ENCODE measurements around the gene UBTD2. TPM values are rescaled to one million over a fixed set of nuclear protein-coding genes. Genes with fewer than 3 reads are reported as not detected.

Gene UBTD2
- total RNA-seq, 1 donor from 2014 or later: 18.8 TPM

- Histone ChIP-seq H3K4me3 (peak overlapping the region; percentile 95), H3K4me1 (peaks cover 31% of the 10 kb centered on the region), H3K36me3 (no peaks in the 10 kb centered on the region), H3K9me3 (no peaks in the 10 kb centered on the region), H3K27me3 (no peaks in the 10 kb centered on the region), H3K27ac (peak overlapping the region; percentile 82)
- DNase-seq (peak; percentile 84), ATAC-seq (peak; percentile 47)
- intact Hi-C loops (cut with DNase I): no loop called here
- no peak for TF ChIP-seq CTCF (IDR thresholded peaks at IDR 0.05)
These were observed 96.2 kb downstream of the UBTD2 start for GRCh38 chr5:172187118-172188032.

GRCh38 chr5:172186114-172186695 lies 97.4 kb downstream of the UBTD2 start:
- DNase-seq: no peak
- Histone ChIP-seq H3K36me3 (no peaks in the 10 kb centered on the region), H3K9me3 (no peaks in the 10 kb centered on the region), H3K27me3 (no peaks in the 10 kb centered on the region), H3K27ac (peak overlapping the region; percentile 82), H3K4me3 (peak overlapping the region; percentile 95), H3K4me1 (peaks cover 31% of the 10 kb centered on the region)
- TF ChIP-seq CTCF (IDR thresholded peaks at IDR 0.05): no peak
- no peak for ATAC-seq
- intact Hi-C loops (cut with DNase I): no loop called here

GRCh38 chr5:172185096-172185461 lies 98.5 kb downstream of the UBTD2 start:
- peak overlapping the region; percentile 82 for H3K27ac ChIP-seq
- peak overlapping the region; percentile 95 for H3K4me3 ChIP-seq
- no peaks in the 10 kb centered on the region for H3K9me3 ChIP-seq
- intact Hi-C loops (cut with DNase I): no loop called here
- ATAC-seq (no peak), DNase-seq (no peak)
- no peak for TF ChIP-seq CTCF (IDR thresholded peaks at IDR 0.05)
- H3K36me3 ChIP-seq: no peaks in the 10 kb centered on the region
- no peaks in the 10 kb centered on the region for H3K27me3 ChIP-seq
- H3K4me1 ChIP-seq: peaks cover 33% of the 10 kb centered on the region

GRCh38 chr5:172183881-172184280 lies 99.7 kb downstream of the UBTD2 start:
- intact Hi-C loops (cut with DNase I): no loop called here
- H3K36me3 ChIP-seq: no peaks in the 10 kb centered on the region
- H3K4me1 ChIP-seq: peaks cover 42% of the 10 kb centered on the region
- DNase-seq: no peak
- peak overlapping the region; percentile 82 for H3K27ac ChIP-seq
- ATAC-seq: no peak
- no peak overlapping the region for H3K4me3 ChIP-seq
- H3K9me3 ChIP-seq: no peaks in the 10 kb centered on the region
- no peak for TF ChIP-seq CTCF (IDR thresholded peaks at IDR 0.05)
- H3K27me3 ChIP-seq: no peaks in the 10 kb centered on the region

GRCh38 chr5:172182291-172182690 lies 101.3 kb downstream of the UBTD2 start:
- H3K27ac ChIP-seq: no peak overlapping the region
- no peaks in the 10 kb centered on the region for H3K36me3 ChIP-seq
- H3K4me3 ChIP-seq: no peak overlapping the region
- no peaks in the 10 kb centered on the region for H3K27me3 ChIP-seq
- no peak for DNase-seq
- intact Hi-C loops (cut with DNase I): no loop called here
- TF ChIP-seq CTCF (IDR thresholded peaks at IDR 0.05): no peak
- no peak for ATAC-seq
- H3K4me1 ChIP-seq: peaks cover 57% of the 10 kb centered on the region
- H3K9me3 ChIP-seq: no peaks in the 10 kb centered on the region

Data from upper lobe of right lung (tissue), 1 donor.